ENCODE results near the gene MOB3A. TPM values are rescaled to one million over a fixed set of nuclear protein-coding genes. Genes with fewer than 3 reads are reported as not detected.

Gene MOB3A
- polyA plus RNA-seq, 1 donor (not counting 4 experiments of a cell fraction or from before 2014, with no cell fraction given): 34.2 TPM

GRCh38 chr19:2056837-2057192, 39.3 kb downstream of the MOB3A start:
- no peaks in the 10 kb centered on the region for H3K9me1 ChIP-seq (ENCODE audit: control insufficient read depth, extremely low read depth, insufficient read depth, low read length)
- no peak overlapping the region for H3K9ac ChIP-seq (ENCODE audit: control insufficient read depth, extremely low read depth, insufficient read depth, low read length)
- no peaks in the 10 kb centered on the region for H3K79me2 ChIP-seq (ENCODE audit: control insufficient read depth, insufficient read depth, low read length)
- H3K4me1 ChIP-seq (ENCODE audit: control insufficient read depth, extremely low read depth, insufficient read depth, low read length): peaks cover 55% of the 10 kb centered on the region
- H3K9me3 ChIP-seq (ENCODE audit: control insufficient read depth, low read depth, low read length): no peaks in the 10 kb centered on the region
- TF ChIP-seq CTCF (optimal IDR thresholded peaks at IDR 0.05 in 1 of 3, IDR thresholded peaks at IDR 0.05 in 1 of 3, conservative IDR thresholded peaks at IDR 0.05 in 1 of 3; ENCODE audit: extremely low read depth in 1 of 3, insufficient read depth in 2 of 3, low read length in 3 of 3) (no peak), EZH2 (IDR thresholded peaks at IDR 0.05; ENCODE audit: low read length) (no peak)
- FAIRE-seq (no peak), DNase-seq (ENCODE audit: low read depth, low spot score) (no peak)
- no peak overlapping the region for H2AFZ ChIP-seq (ENCODE audit: control insufficient read depth, low read length)
- dilution Hi-C loops (cut with MboI; ENCODE audit: extremely low pct_ligation_motif_present, low sequenced_read_pairs): no loop called here
- no peak overlapping the region for H3K4me3 ChIP-seq (ENCODE audit: control insufficient read depth in 2 of 3, extremely low read depth in 1 of 3, insufficient read depth in 2 of 3, low read depth in 1 of 3, low read length in 3 of 3)
- H3K27ac ChIP-seq (ENCODE audit: control insufficient read depth, insufficient read depth, low read length): no peak overlapping the region
- H3K36me3 ChIP-seq (ENCODE audit: control insufficient read depth in 2 of 2, extremely low read depth in 1 of 2, insufficient read depth in 2 of 2, low read length in 2 of 2): no peaks in the 10 kb centered on the region
- no peaks in the 10 kb centered on the region for H4K20me1 ChIP-seq (ENCODE audit: control insufficient read depth, extremely low read depth, insufficient read depth, low read length)
- H3K4me2 ChIP-seq (ENCODE audit: control insufficient read depth, extremely low read depth, insufficient read depth, low read depth, low read length): no peak overlapping the region
- H3K27me3 ChIP-seq (ENCODE audit: control insufficient read depth, extremely low read depth, insufficient read depth, low read length): no peaks in the 10 kb centered on the region

- TF ChIP-seq CTCF (optimal IDR thresholded peaks at IDR 0.05 in 1 of 3, IDR thresholded peaks at IDR 0.05 in 1 of 3, conservative IDR thresholded peaks at IDR 0.05 in 1 of 3; ENCODE audit: extremely low read depth in 1 of 3, insufficient read depth in 2 of 3, low read length in 3 of 3): peak in 1 of 3 experiments; percentile 19
- no peak for TF ChIP-seq EZH2 (IDR thresholded peaks at IDR 0.05; ENCODE audit: low read length)
- H3K4me3 ChIP-seq (ENCODE audit: control insufficient read depth in 2 of 3, extremely low read depth in 1 of 3, insufficient read depth in 2 of 3, low read depth in 1 of 3, low read length in 3 of 3): peak overlapping the region in 2 of 3 experiments; percentile 15 to 42
- H3K36me3 ChIP-seq (ENCODE audit: control insufficient read depth in 2 of 2, extremely low read depth in 1 of 2, insufficient read depth in 2 of 2, low read length in 2 of 2): no peaks in the 10 kb centered on the region
- H3K79me2 ChIP-seq (ENCODE audit: control insufficient read depth, insufficient read depth, low read length): no peaks in the 10 kb centered on the region
- H3K27ac ChIP-seq (ENCODE audit: control insufficient read depth, insufficient read depth, low read length): peak overlapping the region; percentile 60
- H2AFZ ChIP-seq (ENCODE audit: control insufficient read depth, low read length): peak overlapping the region; percentile 87
- H3K4me1 ChIP-seq (ENCODE audit: control insufficient read depth, extremely low read depth, insufficient read depth, low read length): peaks cover 58% of the 10 kb centered on the region
- no peaks in the 10 kb centered on the region for H4K20me1 ChIP-seq (ENCODE audit: control insufficient read depth, extremely low read depth, insufficient read depth, low read length)
- FAIRE-seq: peak; percentile 72
- H3K9me1 ChIP-seq (ENCODE audit: control insufficient read depth, extremely low read depth, insufficient read depth, low read length): no peaks in the 10 kb centered on the region
- dilution Hi-C loops (cut with MboI; ENCODE audit: extremely low pct_ligation_motif_present, low sequenced_read_pairs): no loop called here
- peak overlapping the region; percentile 71 for H3K4me2 ChIP-seq (ENCODE audit: control insufficient read depth, extremely low read depth, insufficient read depth, low read depth, low read length)
- DNase-seq (ENCODE audit: low read depth, low spot score): no peak
- peak overlapping the region; percentile 66 for H3K9ac ChIP-seq (ENCODE audit: control insufficient read depth, extremely low read depth, insufficient read depth, low read length)
- no peaks in the 10 kb centered on the region for H3K9me3 ChIP-seq (ENCODE audit: control insufficient read depth, low read depth, low read length)
- no peaks in the 10 kb centered on the region for H3K27me3 ChIP-seq (ENCODE audit: control insufficient read depth, extremely low read depth, insufficient read depth, low read length)
Observed at GRCh38 chr19:2055931-2056836, 39.9 kb downstream of the MOB3A start.
